Nephron (organoid): ENCODE measurements around the gene RAP1GAP.
A peak's percentile ranks its signal among the peaks of the same experiment; 100 is the strongest.
"Not testable (repeated sequence)": the region's sequence is repeated elsewhere in the genome, so short reads cannot be mapped to it uniquely, and the experiment has no call there.

Experiments used
- H3K27ac Mint-ChIP-seq, 3 experiments: 2 replicates each; pipeline ENCODE4 v1.8.0; 2020; ENCODE audit warnings: mixed read lengths in 3 of 3, mild to moderate bottlenecking in 2 of 3, moderate library complexity in 1 of 3
- H3K27me3 Mint-ChIP-seq: 2 replicates; pipeline ENCODE4 v1.8.0; 2021; ENCODE audit warnings: low read depth, mild to moderate bottlenecking, moderate library complexity, mixed read lengths
- H3K36me3 Mint-ChIP-seq: 2 replicates; pipeline ENCODE4 v1.8.0; 2020; ENCODE audit warnings: low read depth, mixed read lengths
- H3K4me1 Mint-ChIP-seq: 2 replicates; pipeline ENCODE4 v1.8.0; 2020; ENCODE audit warnings: mixed read lengths
- H3K4me3 Mint-ChIP-seq, 3 experiments: 2 replicates each; pipeline ENCODE4 v1.8.0; 2020; ENCODE audit warnings: mild to moderate bottlenecking in 3 of 3, mixed read lengths in 3 of 3, moderate library complexity in 2 of 3
- H3K9me3 Mint-ChIP-seq: 2 replicates; pipeline ENCODE4 v1.8.0; 2020; ENCODE audit warnings: mixed read lengths
- TF ChIP-seq, protein P1 (sequence below), 3 experiments: fragments of 200-600 bp; sonication (generic); IDR thresholded peaks; one replicate each; pipeline ENCODE4 v1.5.0; 2021; ENCODE audit warnings: antibody characterized with exemption in 3 of 3; ENCODE audit not compliant: unreplicated experiment in 3 of 3

The RAP1GAP gene

DNA sequence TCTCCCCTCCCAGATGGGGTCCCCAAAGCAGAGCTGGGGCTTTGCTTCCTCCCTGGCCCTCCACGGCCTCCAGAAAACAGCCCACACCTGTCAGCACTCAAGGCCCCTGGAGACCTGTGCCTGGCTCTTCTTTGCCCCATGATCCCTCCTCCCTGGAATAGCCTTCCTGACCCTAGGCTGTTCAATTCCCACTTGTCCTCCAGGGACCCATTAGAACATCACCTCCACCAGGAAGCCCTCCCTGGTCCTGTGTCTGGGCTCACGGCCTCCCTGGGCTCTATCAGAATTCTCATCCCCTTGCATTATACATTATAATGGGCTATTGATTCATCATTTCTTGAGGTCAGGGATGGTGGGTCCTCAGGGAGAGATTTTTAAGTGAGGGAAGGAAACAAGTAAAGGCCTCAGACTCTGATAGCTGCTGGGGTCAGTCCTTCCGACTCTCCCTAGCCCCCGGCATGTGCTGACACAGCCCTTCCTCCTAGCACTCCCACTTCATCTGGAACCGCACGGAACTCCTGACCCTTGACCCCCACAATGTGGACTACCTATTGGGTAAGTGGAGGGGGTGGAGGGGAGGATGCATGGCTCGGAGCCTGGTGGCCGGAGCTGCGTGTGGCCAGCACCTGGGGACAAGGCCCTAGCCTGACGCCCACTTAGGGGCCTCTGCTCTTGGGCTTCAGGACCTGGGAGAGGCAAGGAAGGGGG is 99.2 kb downstream of the RAP1GAP start:
- Mint-ChIP-seq H3K27me3 (peaks cover 16% of the 10 kb centered on the region), H3K9me3 (no peaks in the 10 kb centered on the region), H3K4me1 (peaks cover 41% of the 10 kb centered on the region), H3K4me3 (peak overlapping the region in 1 of 3 experiments; percentile 10), H3K36me3 (no peaks in the 10 kb centered on the region), H3K27ac (peak overlapping the region; percentile 56 to 90 (median 58))
- TF ChIP-seq, protein P1, sequence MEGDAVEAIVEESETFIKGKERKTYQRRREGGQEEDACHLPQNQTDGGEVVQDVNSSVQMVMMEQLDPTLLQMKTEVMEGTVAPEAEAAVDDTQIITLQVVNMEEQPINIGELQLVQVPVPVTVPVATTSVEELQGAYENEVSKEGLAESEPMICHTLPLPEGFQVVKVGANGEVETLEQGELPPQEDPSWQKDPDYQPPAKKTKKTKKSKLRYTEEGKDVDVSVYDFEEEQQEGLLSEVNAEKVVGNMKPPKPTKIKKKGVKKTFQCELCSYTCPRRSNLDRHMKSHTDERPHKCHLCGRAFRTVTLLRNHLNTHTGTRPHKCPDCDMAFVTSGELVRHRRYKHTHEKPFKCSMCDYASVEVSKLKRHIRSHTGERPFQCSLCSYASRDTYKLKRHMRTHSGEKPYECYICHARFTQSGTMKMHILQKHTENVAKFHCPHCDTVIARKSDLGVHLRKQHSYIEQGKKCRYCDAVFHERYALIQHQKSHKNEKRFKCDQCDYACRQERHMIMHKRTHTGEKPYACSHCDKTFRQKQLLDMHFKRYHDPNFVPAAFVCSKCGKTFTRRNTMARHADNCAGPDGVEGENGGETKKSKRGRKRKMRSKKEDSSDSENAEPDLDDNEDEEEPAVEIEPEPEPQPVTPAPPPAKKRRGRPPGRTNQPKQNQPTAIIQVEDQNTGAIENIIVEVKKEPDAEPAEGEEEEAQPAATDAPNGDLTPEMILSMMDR (IDR thresholded peaks at IDR 0.05; ENCODE audit: unreplicated experiment in 3 of 3), result no peak

GRCh38 chr1:21568809-21569385 is 100.3 kb downstream of the RAP1GAP start:
- Mint-ChIP-seq H3K9me3 (no peaks in the 10 kb centered on the region), H3K4me3 (no peak overlapping the region), H3K4me1 (peaks cover 39% of the 10 kb centered on the region), H3K27ac (peak overlapping the region in 2 of 3 experiments; percentile 24 to 36), H3K36me3 (no peaks in the 10 kb centered on the region), H3K27me3 (peaks cover 16% of the 10 kb centered on the region)
- TF ChIP-seq, protein P1 (IDR thresholded peaks at IDR 0.05; ENCODE audit: unreplicated experiment in 3 of 3), result no peak

DNA sequence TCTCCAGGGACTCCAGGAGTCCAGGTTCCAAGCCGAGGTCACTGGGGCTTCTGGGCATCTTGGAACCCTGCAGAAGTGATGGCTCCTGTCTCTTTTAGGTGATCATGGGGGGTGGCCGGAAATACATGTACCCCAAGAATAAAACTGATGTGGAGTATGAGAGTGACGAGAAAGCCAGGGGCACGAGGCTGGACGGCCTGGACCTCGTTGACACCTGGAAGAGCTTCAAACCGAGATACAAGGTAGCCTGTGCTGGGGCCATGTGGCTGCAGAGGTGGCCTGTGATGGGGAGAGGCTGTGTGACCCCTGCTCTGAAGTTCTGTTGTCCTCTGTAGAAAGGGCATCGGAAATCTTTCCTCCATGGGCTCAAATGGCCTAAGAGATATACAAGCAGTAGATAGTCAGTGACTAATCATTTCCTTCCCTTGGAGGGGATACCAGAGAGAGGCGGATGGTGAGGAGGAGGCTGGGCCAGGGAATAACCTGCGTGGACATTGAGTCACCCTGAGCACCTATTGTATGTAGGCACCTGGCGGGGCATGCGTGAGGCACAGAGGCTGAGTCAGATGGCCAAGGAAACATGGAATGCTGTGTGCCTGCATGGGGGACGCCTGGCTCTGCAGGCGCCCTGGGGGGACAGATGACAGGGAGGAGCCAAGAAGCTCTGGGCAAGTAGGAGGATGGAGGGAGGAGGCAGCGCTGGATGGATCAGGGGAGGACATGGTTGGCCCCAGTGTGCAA is 101.0 kb downstream of the RAP1GAP start:
- Mint-ChIP-seq H3K4me1 (peaks cover 38% of the 10 kb centered on the region), H3K9me3 (no peaks in the 10 kb centered on the region), H3K27ac (peak overlapping the region; percentile 23 to 36 (median 24)), H3K4me3 (peak overlapping the region in 2 of 3 experiments; percentile 14 to 21), H3K36me3 (no peaks in the 10 kb centered on the region), H3K27me3 (peaks cover 16% of the 10 kb centered on the region)
- TF ChIP-seq, protein P1 (IDR thresholded peaks at IDR 0.05; ENCODE audit: unreplicated experiment in 3 of 3), result no peak

GRCh38 chr1:21567241-21568005 is 101.7 kb downstream of the RAP1GAP start:
- peaks cover 16% of the 10 kb centered on the region for H3K27me3 Mint-ChIP-seq
- peak overlapping the region in 2 of 3 experiments; percentile 23 to 29 for H3K27ac Mint-ChIP-seq
- TF ChIP-seq, protein P1 (IDR thresholded peaks at IDR 0.05; ENCODE audit: unreplicated experiment in 3 of 3), result no peak
- peaks cover 38% of the 10 kb centered on the region for H3K4me1 Mint-ChIP-seq
- H3K9me3 Mint-ChIP-seq, result no peaks in the 10 kb centered on the region
- H3K36me3 Mint-ChIP-seq, result no peaks in the 10 kb centered on the region
- peak overlapping the region in 1 of 3 experiments; percentile 21 for H3K4me3 Mint-ChIP-seq

- Mint-ChIP-seq H3K4me1 (peaks cover 38% of the 10 kb centered on the region), H3K27ac (peak overlapping the region in 1 of 3 experiments; percentile 29), H3K27me3 (peaks cover 19% of the 10 kb centered on the region)
- H3K4me3 Mint-ChIP-seq, H3K36me3 Mint-ChIP-seq, H3K9me3 Mint-ChIP-seq: not testable (repeated sequence)
These were observed 102.8 kb downstream of the RAP1GAP start for GRCh38 chr1:21566361-21566760.

- Mint-ChIP-seq H3K4me3 (no peak overlapping the region), H3K27ac (peak overlapping the region; percentile 71 to 80 (median 73)), H3K4me1 (peaks cover 40% of the 10 kb centered on the region), H3K27me3 (peaks cover 19% of the 10 kb centered on the region), H3K36me3 (no peaks in the 10 kb centered on the region), H3K9me3 (no peaks in the 10 kb centered on the region)
- TF ChIP-seq, protein P1 (IDR thresholded peaks at IDR 0.05; ENCODE audit: unreplicated experiment in 3 of 3), result no peak
These were observed 103.9 kb downstream of the RAP1GAP start for GRCh38 chr1:21565285-21565684.
